ENCODE measurements around the gene OSM. TPM values are rescaled to one million over a fixed set of nuclear protein-coding genes. Genes with fewer than 3 reads are reported as not detected.

Gene OSM
- total RNA-seq, 1 experiment from 2014 or later = not detected

DNA sequence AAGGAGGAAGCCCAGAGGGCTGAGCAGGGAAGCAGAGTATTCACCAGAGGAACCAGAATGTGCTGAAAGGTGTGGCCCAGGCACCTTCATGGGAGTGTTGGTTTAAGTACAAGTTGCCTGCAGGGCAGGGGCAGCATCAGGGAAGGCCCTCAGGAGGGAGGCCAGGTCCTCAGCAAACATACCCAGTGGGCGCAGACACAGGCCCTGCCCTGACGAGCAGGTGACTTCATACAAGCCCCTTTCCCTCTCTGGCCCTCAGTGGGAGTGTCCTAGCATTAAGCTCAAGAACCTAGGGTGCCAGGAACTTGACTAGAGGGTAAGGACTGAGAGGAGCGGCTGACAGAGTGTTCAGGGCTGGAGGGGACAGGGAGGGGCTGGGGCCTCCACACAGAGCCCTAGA, 30.2 kb upstream of the OSM start:
- TF ChIP-seq TCF7L2 (IDR thresholded peaks at IDR 0.05; ENCODE audit: low read depth, low read length) = no peak
- Histone ChIP-seq H3K9me3 (ENCODE audit: control insufficient read depth, insufficient read depth, low read depth, low read length) (no peaks in the 10 kb centered on the region), H3K4me3 (ENCODE audit: low read depth in 2 of 2, low read length in 2 of 2) (no peak overlapping the region), H3K27ac (ENCODE audit: low read length) (no peak overlapping the region), H3K27me3 (ENCODE audit: control insufficient read depth, insufficient read depth, low read length) (no peaks in the 10 kb centered on the region), H3K4me1 (ENCODE audit: control insufficient read depth, insufficient read depth, low read length) (no peaks in the 10 kb centered on the region), H3K36me3 (ENCODE audit: control insufficient read depth, insufficient read depth, low read length) (no peaks in the 10 kb centered on the region)
- intact Hi-C loops (cut with micrococcal nuclease; ENCODE audit: unreplicated experiment) = no loop called here
- ATAC-seq (no peak), DNase-seq (ENCODE audit: low read depth, low spot score) (no peak)
- in situ Hi-C loops (cut with HindIII; ENCODE audit: low pct_unique_long_range_greater_than_20kb, low sequenced_read_pairs) = no loop called here
- ChIA-PET POLR2A (no interaction called here), CTCF (no interaction called here)
- no TSS peak for BruUV-seq (replicated peaks)

DNA sequence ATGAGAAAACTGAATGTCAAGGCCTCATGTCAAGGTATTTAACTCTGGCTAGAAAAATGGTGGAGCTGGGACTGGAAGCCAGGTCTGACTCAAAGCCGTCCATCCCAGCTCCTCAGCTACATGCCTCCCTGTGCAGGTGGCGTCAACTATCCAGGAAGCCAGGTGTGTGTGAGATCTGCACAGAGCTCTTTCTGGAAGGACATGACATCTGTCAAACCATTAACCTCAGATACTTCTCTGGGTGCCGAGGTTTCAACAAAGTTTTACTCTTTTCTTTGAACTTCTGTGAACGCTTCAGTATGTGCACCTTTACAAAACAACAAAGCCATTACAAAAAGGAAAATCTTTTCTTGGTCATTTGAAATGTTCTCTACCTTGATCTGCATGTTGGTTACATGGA, 29.7 kb upstream of the OSM start:
- no peak for DNase-seq (ENCODE audit: low read depth, low spot score)
- in situ Hi-C loops (cut with HindIII; ENCODE audit: low pct_unique_long_range_greater_than_20kb, low sequenced_read_pairs) = no loop called here
- CTCF ChIA-PET = no interaction called here

More for the DNA sequence above, 29.7 kb upstream of the OSM start:
- no peak for TF ChIP-seq CTCF (IDR thresholded peaks at IDR 0.05)
- no peak for TF ChIP-seq POLR2AphosphoS5 (IDR thresholded peaks at IDR 0.05; ENCODE audit: low read depth, low read length)
- TF ChIP-seq SIN3A (IDR thresholded peaks at IDR 0.05; ENCODE audit: borderline replicate concordance, insufficient read depth, low read depth, low read length) = no peak
- TF ChIP-seq TCF7L2 (IDR thresholded peaks at IDR 0.05; ENCODE audit: low read depth, low read length) = no peak
- TF ChIP-seq REST (IDR thresholded peaks at IDR 0.05; ENCODE audit: insufficient read depth in 1 of 2, low read depth in 2 of 2, low read length in 1 of 2) = no peak
- peaks cover under 1% of the 10 kb centered on the region; the same call in 1 of the 2 replicates for H3K4me1 ChIP-seq (ENCODE audit: control insufficient read depth, insufficient read depth, low read length)
- H3K36me3 ChIP-seq (ENCODE audit: control insufficient read depth, insufficient read depth, low read length) = no peaks in the 10 kb centered on the region
- POLR2A ChIA-PET = no interaction called here
- intact Hi-C loops (cut with micrococcal nuclease; ENCODE audit: unreplicated experiment) = no loop called here
- no peaks in the 10 kb centered on the region for H3K27me3 ChIP-seq (ENCODE audit: control insufficient read depth, insufficient read depth, low read length)
- H3K9me3 ChIP-seq (ENCODE audit: control insufficient read depth, insufficient read depth, low read depth, low read length) = no peaks in the 10 kb centered on the region
- no peak overlapping the region for H3K27ac ChIP-seq (ENCODE audit: low read length)
- no peak for ATAC-seq
- no TSS peak for BruUV-seq (replicated peaks)
- H3K4me3 ChIP-seq (ENCODE audit: low read depth in 2 of 2, low read length in 2 of 2) = no peak overlapping the region
